ENCODE data around the gene SMARCE1.
"Not testable (repeated sequence)": the region's sequence is repeated elsewhere in the genome, so short reads cannot be mapped to it uniquely, and the experiment has no call there.

SMARCE1 gene

DNA sequence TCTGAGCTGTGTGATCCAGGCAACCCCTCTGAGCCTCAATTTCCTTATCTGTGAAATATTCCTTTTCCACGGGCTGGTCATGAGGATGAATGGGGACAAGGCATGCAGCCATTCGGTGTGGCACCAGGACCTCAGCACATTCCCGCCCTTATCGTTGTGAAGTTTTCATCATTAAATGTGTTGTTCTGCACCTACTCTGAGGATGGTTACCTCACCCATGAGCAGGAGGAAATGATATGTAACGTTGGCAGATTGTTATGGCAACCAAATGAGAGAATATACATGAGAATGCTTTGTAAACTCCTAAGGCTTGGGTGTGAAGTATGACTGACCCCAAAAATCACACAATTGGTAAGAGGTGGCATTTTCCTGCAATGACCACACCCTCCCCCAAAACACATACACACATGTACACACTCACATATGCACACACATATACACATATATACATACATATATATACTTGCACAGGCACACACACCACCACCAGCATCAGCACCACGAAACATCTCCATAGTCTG is 39.5 kb downstream of the SMARCE1 start:
- DNase-seq = no peak

- no peak for DNase-seq
Observed at GRCh38 chr17:40607641-40608040, 40.0 kb downstream of the SMARCE1 start.

DNA sequence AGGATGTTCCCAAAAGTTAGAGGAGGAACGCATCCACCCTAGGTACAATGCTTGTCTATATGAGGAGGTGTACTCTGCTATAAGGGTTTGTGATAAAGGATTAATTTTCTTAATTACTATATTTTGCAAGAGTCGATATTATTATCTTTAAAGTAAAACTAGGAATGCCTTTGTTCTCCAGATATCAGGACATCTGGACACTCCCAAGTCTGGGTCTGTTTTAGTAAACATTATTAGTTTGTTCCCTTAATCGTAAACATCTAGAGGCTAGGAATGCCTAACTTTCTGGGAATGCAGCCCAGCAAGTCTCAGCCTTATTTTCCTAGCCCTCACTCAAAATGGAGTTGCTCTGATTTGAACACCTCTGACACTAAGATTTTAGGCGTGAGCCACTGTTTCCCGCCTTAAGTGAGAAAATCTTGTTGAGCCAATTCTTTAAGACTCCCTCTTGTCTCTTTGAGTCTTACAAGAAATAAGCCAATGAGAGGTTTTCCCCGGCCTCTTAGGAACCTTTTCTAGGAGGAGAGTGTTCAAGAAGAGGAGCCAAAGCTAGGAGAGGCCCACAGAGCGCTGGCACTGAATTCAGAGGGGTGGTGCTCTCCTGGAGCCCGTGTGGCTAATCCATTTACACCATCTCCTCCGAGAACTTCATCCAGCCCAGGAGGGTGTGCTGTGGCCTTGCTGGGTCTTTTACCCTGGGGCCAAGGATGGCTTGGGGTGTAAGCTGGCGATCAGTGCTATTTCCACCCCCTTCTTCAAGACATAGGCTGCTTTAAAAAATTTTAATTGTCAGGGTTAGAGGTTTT is 40.9 kb downstream of the SMARCE1 start:
- DNase-seq = no peak

- DNase-seq = peak; percentile 72 to 76
Observed at GRCh38 chr17:40605306-40605705, 42.3 kb downstream of the SMARCE1 start.

GRCh38 chr17:40604327-40605080 is 43.1 kb downstream of the SMARCE1 start:
- no peak for DNase-seq

- peak; percentile 52 to 56 for DNase-seq
Observed at GRCh38 chr17:40602445-40603443, 44.9 kb downstream of the SMARCE1 start.

GRCh38 chr17:40600486-40601046 is 47.1 kb downstream of the SMARCE1 start:
- no peak for DNase-seq

GRCh38 chr17:40599468-40599763 is 48.2 kb downstream of the SMARCE1 start:
- DNase-seq = no peak

DNA sequence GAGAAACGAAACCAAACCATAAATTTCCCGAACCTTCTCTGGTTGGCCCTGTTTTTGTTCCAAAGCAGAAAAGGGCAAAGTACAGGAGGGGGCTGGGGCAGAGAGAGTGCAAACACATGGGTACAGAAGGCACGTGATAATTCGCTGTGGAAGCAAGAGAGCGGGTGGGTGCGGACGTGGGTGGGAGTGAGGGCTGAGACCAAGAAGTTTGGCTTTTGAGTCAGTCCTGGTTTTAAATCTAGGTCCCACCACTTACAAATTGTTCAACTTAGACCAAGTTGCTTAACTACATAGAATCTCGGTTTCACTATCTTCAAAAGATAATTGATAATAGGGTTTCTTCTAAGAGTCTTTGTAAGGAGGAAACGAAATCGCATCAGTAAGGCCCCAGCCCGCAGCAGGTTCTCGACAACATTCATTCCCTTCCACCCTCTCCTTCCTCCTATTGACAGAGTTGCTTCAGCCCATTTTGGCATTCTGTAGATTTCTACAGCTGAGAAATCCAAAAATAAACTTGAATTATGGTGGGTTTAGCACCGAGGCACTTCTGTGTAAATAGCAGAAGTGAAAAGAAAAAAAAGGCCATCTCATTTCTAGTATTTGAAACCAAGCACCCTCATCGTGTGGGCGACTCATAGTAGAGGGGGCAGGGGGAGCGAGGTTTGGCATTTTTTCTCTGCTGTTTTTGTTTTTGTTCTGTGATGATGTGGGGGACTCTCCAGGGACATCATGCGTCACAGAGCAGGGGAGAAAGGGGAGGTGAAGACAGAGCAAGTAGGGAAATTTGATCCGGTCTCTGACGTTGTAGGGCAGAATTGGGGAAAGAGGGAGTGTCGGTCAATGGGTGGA is 48.8 kb downstream of the SMARCE1 start:
- peak; percentile 77 to 81 for DNase-seq

- no peak for DNase-seq
Observed at GRCh38 chr17:40598301-40598618, 49.4 kb downstream of the SMARCE1 start.

DNA sequence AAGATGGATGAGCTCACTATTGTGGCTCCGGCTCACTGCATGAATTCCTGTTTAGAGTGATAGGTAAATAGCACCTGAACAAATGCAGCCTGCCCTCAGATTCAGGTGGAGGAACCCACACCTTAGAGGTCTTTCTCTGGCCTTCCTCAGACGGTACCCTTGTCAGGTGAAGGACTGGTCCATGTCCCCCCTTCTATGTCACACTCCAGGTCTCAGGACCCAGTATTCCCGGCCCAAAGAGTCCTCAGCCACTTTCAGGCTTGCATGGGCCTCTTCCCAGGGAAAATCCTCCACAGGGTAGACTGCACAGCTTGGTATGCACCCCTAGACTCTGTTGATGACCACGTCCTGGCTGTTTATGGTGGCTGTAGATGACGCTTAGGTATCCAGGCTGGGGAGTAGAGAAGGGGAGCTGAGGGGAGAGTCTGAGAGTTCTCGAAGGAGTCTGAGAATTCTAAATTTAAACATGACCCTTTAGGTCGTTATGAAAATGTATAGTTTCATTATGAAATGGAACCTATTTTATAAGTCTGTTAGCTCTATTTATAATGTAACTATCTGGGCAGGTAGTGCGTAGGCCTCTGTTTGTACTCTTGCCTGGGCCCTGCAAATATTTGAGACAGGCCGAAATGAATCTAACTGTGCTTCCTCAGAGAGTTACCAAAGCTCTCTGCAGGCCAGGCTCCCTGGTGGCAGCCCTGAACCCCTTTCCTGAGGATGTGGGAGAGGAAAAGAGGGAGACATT is 49.9 kb downstream of the SMARCE1 start:
- no peak for DNase-seq

DNA sequence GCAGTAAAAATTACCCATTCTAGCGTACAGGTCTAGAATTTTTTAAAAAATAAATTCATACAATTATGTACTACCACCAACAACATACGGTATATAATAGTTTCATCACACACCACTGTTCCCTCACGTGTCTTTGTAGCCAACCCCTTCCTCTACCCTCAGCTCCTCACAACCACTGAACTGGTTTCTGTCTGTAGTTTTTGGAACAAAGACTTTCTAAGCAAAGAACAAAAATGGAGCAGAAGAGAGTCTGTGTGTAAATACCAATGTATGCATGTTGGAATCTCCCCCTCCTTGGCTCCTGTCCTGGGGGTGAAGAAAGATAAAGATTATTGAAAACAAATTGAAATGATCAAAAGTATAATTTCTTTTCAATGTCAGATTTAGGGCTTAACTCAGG is 50.5 kb downstream of the SMARCE1 start:
- no peak for DNase-seq

DNA sequence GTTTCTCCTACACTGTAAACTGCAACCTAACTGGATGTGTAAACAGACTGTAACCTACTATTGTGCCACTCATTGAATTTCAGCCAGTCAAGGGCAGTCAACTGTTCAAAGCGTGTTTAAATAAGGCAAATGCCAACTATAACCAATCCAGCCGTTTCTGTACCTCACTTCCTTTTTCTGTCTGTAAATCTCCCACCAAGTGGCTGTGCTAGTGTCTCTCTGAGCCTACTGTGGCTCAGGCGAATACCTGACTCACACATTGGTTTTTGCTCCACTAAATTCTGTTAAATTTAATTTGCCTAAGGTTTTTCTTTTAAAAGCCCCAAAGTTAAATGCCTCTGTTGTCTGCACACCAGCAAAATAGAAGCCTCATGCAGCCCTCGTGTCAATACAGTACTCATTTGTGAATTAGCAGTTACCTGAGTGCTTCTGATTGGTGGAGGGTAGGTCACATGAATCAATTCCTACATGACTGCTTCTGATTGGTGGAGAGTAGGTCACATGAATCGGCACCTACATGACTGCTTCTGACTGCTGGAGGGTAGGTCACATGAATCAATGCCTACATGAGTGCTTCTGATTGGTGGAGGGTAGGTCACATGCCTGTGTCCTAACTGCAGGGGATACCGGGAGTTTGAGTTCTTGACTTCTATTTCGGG is 51.2 kb downstream of the SMARCE1 start:
- no peak for DNase-seq

- DNase-seq = no peak
Observed at GRCh38 chr17:40590742-40591141, 56.9 kb downstream of the SMARCE1 start.

- DNase-seq = no peak
Observed at GRCh38 chr17:40588552-40588951, 59.1 kb downstream of the SMARCE1 start.

DNA sequence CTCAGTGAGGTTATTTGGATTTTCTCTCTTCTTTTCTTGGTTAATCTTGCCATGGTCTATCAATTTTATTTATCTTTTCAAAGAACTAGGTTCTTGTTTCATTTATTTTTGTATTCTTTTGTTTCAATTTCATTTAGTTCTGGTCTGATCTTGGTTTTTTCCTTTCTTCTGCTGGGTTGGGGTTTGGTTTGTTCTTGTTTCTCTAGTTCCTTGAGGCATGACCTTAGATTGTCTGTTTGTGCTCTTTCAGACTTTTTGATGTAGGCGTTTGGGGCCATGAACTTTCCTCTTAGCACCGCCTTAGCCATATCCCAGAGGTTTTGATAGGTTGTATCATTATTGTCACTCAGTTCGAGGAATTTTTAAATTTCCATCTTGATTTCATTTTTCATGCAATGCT is 61.4 kb downstream of the SMARCE1 start:
- not testable (repeated sequence) for DNase-seq

DNA sequence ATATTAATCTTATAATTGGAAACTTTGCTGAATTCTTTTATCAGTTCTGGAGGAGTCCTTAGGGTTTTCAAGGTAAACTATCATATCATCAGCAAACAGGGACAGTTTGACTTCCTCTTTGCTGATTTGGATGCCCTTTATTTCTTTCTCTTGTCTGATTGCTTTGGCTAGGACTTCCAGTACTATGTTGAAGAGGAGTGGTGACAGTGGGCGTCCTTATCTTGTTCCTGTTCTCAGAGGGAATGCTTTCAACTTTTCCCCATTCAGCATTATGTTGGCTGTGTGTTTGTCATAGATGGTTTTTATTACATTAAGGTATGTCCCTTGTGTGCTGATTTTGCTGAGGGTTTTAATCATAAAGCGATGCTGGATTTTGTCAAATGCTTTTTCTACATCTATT is 62.7 kb downstream of the SMARCE1 start:
- DNase-seq = not testable (repeated sequence)

DNA sequence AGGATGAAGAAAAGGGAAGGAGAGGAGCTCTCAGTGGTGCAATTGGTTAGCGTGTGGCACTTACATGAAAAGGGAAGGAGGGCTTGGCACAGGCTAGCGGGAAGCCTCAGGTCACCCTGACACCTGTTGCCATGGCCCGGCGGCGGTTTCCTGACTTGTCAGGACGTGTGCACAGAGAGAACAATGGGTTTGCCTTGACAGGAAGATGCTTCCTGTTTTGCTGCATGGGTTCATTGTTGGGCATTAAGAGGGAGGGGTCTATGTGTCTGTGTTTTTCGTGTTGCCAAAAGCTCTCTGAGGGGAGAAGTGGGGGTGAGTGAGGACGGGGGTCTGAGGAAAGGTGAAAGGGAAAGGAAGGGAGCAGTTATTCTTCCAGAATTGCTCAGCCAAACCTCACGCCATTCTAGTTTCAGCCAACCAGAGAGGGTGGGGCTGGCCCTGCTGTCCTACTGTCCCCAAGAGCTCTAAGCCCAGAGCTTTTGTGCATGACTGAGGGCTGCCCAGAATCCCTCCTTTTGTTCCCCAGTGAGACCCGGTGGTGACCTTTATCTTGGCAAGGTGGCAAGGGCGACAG is 65.2 kb downstream of the SMARCE1 start:
- no peak for DNase-seq

GRCh38 chr17:40580140-40580539 is 67.5 kb downstream of the SMARCE1 start:
- no peak for DNase-seq

GRCh38 chr17:40579471-40579870 is 68.1 kb downstream of the SMARCE1 start:
- no peak for DNase-seq
